Esophagus squamous epithelium (tissue), 5 donors: ENCODE results near the gene RAX. TPM values are rescaled to one million over a fixed set of nuclear protein-coding genes. Genes with fewer than 3 reads are reported as not detected.

ENCODE experiments used
- DNase-seq: peaks from one replicate; lab custom pipeline; 2025; lab: John Stamatoyannopoulos, UW
- H3K27ac ChIP-seq, 4 donors: fragments of 200-600 bp; sonication (generic); one replicate each; pipeline ENCODE4 v1.5.1; 2016 to 2019; ENCODE audit warnings: mild to moderate bottlenecking in 1 of 4
- H3K27me3 ChIP-seq, 4 donors: fragments of 200-600 bp; sonication (generic); 1 replicate in 3 of 4; 2 replicates in 1 of 4; pipeline versions ENCODE4 v1.5.1 to v1.6.0; 2017 to 2021; ENCODE audit warnings: antibody characterized with exemption in 1 of 4
- H3K36me3 ChIP-seq, 3 donors: fragments of 200-600 bp; sonication (generic); one replicate each; pipeline ENCODE4 v1.5.1; 2016 to 2019
- H3K4me1 ChIP-seq, 3 donors: fragments of 200-600 bp; sonication (generic); one replicate each; pipeline ENCODE4 v1.5.1; 2017 to 2019
- H3K4me3 ChIP-seq, 4 donors: fragments of 200-600 bp; sonication (generic); 1 replicate in 3 of 4; 2 replicates in 1 of 4; pipeline ENCODE4 v1.5.1; 2016 to 2019; ENCODE audit warnings: mild to moderate bottlenecking in 2 of 4, moderate library complexity in 1 of 4
- H3K9me3 ChIP-seq, 3 donors: fragments of 200-600 bp; sonication (generic); one replicate each; pipeline ENCODE4 v1.5.1; 2016 to 2019
- CTCF ChIP-seq, 6 experiments: fragments of 450-650 bp in 4 of 6; fragments of 200-600 bp in 2 of 6; sonication (generic) in 2 of 6; IDR thresholded peaks; one replicate each; pipeline ENCODE4 v1.5.1; 2016 to 2019; ENCODE audit warnings: antibody characterized with exemption in 6 of 6, mild to moderate bottlenecking in 4 of 6, moderate library complexity in 4 of 6
- POLR2A ChIP-seq, 4 donors: fragments of 450-650 bp; IDR thresholded peaks; one replicate each; pipeline ENCODE4 v1.6.1; 2017; ENCODE audit warnings: antibody characterized with exemption in 4 of 4, mild to moderate bottlenecking in 4 of 4, moderate library complexity in 3 of 4
- WGBS, 2 donors: methylation state at CpG; one replicate each; pipeline ENCODE4 v1.1.5; 2018; 5-methylcytosine and 5-hydroxymethylcytosine counted together
- intact Hi-C: fragments of 100-400 bp; cut with DNase I; formaldehyde crosslinking; loops from one replicate; pipeline ENCODE4 v1.15.0; 2022
- total RNA-seq, 4 donors: library from RNA; depleted of rRNA; stranded (reverse); fragments of >200 nt; gene quantifications; one replicate each; pipeline ENCODE4 v1.1.0, GENCODE V29; 2016
- donor health status: DM: yes; HTN: yes; CAD: no.

RAX gene
- total RNA-seq, 4 donors from 2014 or later: not detected

DNA sequence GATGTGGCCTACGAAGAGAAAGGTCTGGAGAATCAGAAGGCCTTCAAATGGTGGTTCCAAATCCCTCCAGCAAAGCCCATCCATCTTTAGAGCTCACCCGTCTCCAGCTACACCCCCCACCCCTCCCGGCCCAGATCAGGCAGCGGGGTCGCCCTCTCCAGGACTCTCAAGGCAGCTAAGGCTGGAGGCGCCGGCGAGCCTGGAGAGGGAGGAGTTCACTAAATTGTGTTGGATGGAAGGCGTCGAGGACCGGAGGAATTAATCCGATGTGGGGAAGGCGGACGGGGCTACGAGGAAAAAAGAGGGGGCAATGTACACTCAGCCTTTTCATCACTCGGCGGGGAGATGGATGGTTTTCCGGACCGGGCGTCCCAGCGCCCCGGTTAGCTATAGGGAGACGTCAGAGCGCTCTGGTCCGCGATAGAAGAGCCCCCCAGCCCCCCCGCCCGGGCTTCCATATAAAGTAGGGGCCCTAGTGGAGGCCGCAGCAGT is 53.5 kb downstream of the RAX start, which contains the start of gene GRP:
Gene GRP (plus strand): TSS at position 487 of the 492 bp plus-strand sequence. CDS start 108 bp downstream, outside the sequence.
- 4 to 10% methylated on average over 7 to 12 of the region's 29 CpGs for WGBS, 2 donors
- Histone ChIP-seq H3K9me3 (no peaks in the 10 kb centered on the region), H3K4me3 (peak within 1 kb of the TSS in 1 of 4 donors; percentile 37), H3K4me1 (peaks cover 0 to 17% (median 0%) of the 10 kb centered on the region in 3 donors), H3K36me3 (no peaks in the 10 kb centered on the region), H3K27me3 (peaks cover 3 to 96% (median 14%) of the 10 kb centered on the region in 4 donors), H3K27ac (no peak within 1 kb of the TSS)
- DNase-seq: no peak
- TF ChIP-seq POLR2A (IDR thresholded peaks at IDR 0.05) (no peak), CTCF (IDR thresholded peaks at IDR 0.05) (no peak)
- intact Hi-C loops: no loop called here

DNA sequence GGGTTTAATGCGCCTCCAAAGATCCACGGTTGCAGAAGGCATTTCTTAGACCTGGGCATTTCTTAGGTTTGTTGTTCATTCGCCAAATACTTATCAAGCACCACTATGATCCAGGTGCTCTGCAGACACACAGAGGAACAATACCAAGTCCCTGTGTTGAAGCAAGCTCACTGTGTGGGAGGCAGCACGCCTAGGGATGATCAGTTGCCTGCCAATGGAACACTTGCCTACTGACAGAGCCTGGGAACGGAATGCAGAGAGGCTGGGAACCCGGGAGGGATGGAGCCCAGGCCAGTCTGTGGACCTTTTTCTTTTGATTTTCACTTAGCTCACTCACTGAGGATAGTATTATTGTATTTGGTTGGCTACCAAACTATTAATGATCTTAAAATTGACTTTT is 55.2 kb downstream of the RAX start:
- Histone ChIP-seq H3K9me3 (no peaks in the 10 kb centered on the region), H3K27me3 (peaks cover 3 to 94% (median 14%) of the 10 kb centered on the region in 4 donors), H3K4me3 (no peak overlapping the region), H3K4me1 (peaks cover 0 to 17% (median 0%) of the 10 kb centered on the region in 3 donors), H3K36me3 (no peaks in the 10 kb centered on the region), H3K27ac (no peak overlapping the region)
- TF ChIP-seq CTCF (IDR thresholded peaks at IDR 0.05) (no peak), POLR2A (IDR thresholded peaks at IDR 0.05) (no peak)
- intact Hi-C loops: no loop called here
- DNase-seq: no peak
- WGBS, 2 donors: 66 to 71% methylated on average over 6 of the region's 6 CpGs

Other genes starting within 250 kb of the RAX start
- gene SEC11C, start 133.6 kb downstream of the RAX start, total RNA-seq: 10 to 100 TPM; 29.6 to 61.8 (median 31.7) TPM
- not detected for gene GRP, start 53.3 kb downstream of the RAX start, total RNA-seq
- under 1 TPM in 1 of 4 donors, not detected in 3; 0.31 TPM for gene CPLX4, start 45.2 kb upstream of the RAX start, total RNA-seq
- gene LMAN1, start 85.8 kb upstream of the RAX start, total RNA-seq: 10 to 100 TPM; 67.1 to 80.3 (median 70.6) TPM